ENCODE measurements around the gene PDE9A.

GRCh38 chr21:42818328-42818749 is 164.9 kb downstream of the PDE9A start:
- peak; percentile 94 to 99 for TF ChIP-seq CTCF (conservative IDR thresholded peaks at IDR 0.05; ENCODE audit: low read depth in 2 of 2)
- TF ChIP-seq POLR2AphosphoS5 (IDR thresholded peaks at IDR 0.05; ENCODE audit: low read depth), result no peak
- TF ChIP-seq, protein P1, sequence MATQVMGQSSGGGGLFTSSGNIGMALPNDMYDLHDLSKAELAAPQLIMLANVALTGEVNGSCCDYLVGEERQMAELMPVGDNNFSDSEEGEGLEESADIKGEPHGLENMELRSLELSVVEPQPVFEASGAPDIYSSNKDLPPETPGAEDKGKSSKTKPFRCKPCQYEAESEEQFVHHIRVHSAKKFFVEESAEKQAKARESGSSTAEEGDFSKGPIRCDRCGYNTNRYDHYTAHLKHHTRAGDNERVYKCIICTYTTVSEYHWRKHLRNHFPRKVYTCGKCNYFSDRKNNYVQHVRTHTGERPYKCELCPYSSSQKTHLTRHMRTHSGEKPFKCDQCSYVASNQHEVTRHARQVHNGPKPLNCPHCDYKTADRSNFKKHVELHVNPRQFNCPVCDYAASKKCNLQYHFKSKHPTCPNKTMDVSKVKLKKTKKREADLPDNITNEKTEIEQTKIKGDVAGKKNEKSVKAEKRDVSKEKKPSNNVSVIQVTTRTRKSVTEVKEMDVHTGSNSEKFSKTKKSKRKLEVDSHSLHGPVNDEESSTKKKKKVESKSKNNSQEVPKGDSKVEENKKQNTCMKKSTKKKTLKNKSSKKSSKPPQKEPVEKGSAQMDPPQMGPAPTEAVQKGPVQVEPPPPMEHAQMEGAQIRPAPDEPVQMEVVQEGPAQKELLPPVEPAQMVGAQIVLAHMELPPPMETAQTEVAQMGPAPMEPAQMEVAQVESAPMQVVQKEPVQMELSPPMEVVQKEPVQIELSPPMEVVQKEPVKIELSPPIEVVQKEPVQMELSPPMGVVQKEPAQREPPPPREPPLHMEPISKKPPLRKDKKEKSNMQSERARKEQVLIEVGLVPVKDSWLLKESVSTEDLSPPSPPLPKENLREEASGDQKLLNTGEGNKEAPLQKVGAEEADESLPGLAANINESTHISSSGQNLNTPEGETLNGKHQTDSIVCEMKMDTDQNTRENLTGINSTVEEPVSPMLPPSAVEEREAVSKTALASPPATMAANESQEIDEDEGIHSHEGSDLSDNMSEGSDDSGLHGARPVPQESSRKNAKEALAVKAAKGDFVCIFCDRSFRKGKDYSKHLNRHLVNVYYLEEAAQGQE (IDR thresholded peaks at IDR 0.05; ENCODE audit: unreplicated experiment), result no peak
- no peak for TF ChIP-seq JUNB (IDR thresholded peaks at IDR 0.05; ENCODE audit: unreplicated experiment)
- TF ChIP-seq EZH2 (IDR thresholded peaks at IDR 0.05; ENCODE audit: low read depth, unreplicated experiment), result no peak
- TF ChIP-seq, protein P2, sequence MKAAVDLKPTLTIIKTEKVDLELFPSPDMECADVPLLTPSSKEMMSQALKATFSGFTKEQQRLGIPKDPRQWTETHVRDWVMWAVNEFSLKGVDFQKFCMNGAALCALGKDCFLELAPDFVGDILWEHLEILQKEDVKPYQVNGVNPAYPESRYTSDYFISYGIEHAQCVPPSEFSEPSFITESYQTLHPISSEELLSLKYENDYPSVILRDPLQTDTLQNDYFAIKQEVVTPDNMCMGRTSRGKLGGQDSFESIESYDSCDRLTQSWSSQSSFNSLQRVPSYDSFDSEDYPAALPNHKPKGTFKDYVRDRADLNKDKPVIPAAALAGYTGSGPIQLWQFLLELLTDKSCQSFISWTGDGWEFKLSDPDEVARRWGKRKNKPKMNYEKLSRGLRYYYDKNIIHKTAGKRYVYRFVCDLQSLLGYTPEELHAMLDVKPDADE (IDR thresholded peaks at IDR 0.05), result no peak
- no peak for TF ChIP-seq EZH2phosphoT487 (IDR thresholded peaks at IDR 0.05; ENCODE audit: unreplicated experiment)
- no peak for TF ChIP-seq STAT1 (IDR thresholded peaks at IDR 0.05; ENCODE audit: unreplicated experiment)
- no peak for TF ChIP-seq CREB1 (CRISPR knock-in tag; IDR thresholded peaks at IDR 0.05; ENCODE audit: low read depth)
- no peak for TF ChIP-seq NANOG (IDR thresholded peaks at IDR 0.05; ENCODE audit: borderline replicate concordance)
